Thyroid gland (tissue), 4 donors: ENCODE results near the gene MAP2K1.

Experiments
- POLR2A ChIP-seq, 2 donors: fragments of 450-650 bp; IDR thresholded peaks; one replicate each; pipeline ENCODE4 v1.6.1; 2017; ENCODE audit warnings: antibody characterized with exemption in 2 of 2, mild to moderate bottlenecking in 2 of 2, moderate library complexity in 1 of 2
- TF ChIP-seq, protein P1 (sequence below), 6 experiments: fragments of 200-600 bp in 3 of 6; fragments of 450-650 bp in 3 of 6; sonication (generic) in 3 of 6; IDR thresholded peaks; one replicate each; pipeline ENCODE4 v1.5.1; 2016 to 2019; ENCODE audit warnings: antibody characterized with exemption in 6 of 6, mild to moderate bottlenecking in 2 of 6, inconsistent platforms in 1 of 6, moderate library complexity in 1 of 6

DNA sequence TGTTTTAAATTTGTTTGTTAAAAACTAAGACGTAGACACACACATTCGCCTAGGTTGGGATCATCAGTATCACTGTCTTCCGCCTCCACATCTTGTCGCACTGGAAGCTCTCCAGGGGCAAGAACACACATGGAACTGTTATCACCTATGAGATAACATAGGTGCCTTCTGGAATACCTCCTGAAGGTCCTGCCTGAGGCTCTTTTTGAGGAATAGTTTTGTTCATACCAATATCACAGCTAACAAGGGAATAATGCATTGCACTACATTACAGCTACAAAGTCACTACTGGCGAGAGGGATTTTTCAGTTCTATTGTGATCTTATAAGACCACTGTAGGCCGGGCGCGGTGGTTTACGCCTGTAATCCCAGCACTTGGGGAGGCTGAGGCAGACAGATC is 148.3 kb downstream of the MAP2K1 start:
- TF ChIP-seq, protein P1, sequence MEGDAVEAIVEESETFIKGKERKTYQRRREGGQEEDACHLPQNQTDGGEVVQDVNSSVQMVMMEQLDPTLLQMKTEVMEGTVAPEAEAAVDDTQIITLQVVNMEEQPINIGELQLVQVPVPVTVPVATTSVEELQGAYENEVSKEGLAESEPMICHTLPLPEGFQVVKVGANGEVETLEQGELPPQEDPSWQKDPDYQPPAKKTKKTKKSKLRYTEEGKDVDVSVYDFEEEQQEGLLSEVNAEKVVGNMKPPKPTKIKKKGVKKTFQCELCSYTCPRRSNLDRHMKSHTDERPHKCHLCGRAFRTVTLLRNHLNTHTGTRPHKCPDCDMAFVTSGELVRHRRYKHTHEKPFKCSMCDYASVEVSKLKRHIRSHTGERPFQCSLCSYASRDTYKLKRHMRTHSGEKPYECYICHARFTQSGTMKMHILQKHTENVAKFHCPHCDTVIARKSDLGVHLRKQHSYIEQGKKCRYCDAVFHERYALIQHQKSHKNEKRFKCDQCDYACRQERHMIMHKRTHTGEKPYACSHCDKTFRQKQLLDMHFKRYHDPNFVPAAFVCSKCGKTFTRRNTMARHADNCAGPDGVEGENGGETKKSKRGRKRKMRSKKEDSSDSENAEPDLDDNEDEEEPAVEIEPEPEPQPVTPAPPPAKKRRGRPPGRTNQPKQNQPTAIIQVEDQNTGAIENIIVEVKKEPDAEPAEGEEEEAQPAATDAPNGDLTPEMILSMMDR (IDR thresholded peaks at IDR 0.05), result no peak
- TF ChIP-seq POLR2A (IDR thresholded peaks at IDR 0.05), result no peak
